Brain microvascular endothelial cell (primary cell): Measurements from ENCODE around the gene SLC16A8.
"Not testable (repeated sequence)": the region's sequence is repeated elsewhere in the genome, so short reads cannot be mapped to it uniquely, and the experiment has no call there.

ENCODE experiments used
- DNase-seq: peaks from one replicate; pipeline ENCODE4 v3.0.0-alpha.2; 2020
- H3K27ac ChIP-seq: fragments of 250-450 bp; sonication (Bioruptor Pico); 2 replicates; pipeline ENCODE4 v1.5.1; 2020; ENCODE audit warnings: mild to moderate bottlenecking, moderate library complexity
- H3K27me3 ChIP-seq: fragments of 250-450 bp; sonication (Bioruptor Pico); replicated peaks from 2 replicates; pipeline ENCODE4 v1.5.1; 2020; ENCODE audit warnings: mild to moderate bottlenecking
- H3K36me3 ChIP-seq: fragments of 250-450 bp; sonication (Bioruptor Pico); replicated peaks from 2 replicates; pipeline ENCODE4 v1.5.1; 2020; ENCODE audit warnings: mild to moderate bottlenecking
- H3K4me3 ChIP-seq: 2 replicates; pipeline ENCODE4 v1.5.1; 2011; ENCODE audit warnings: low read depth, mild to moderate bottlenecking, control low read depth, low read length, moderate library complexity
- CTCF ChIP-seq: IDR thresholded peaks from 2 replicates; pipeline ENCODE4 v1.5.1; 2011; ENCODE audit warnings: low read depth, mild to moderate bottlenecking, moderate library complexity, low read length, control low read depth, inconsistent platforms; ENCODE audit errors: missing control alignments
- in situ Hi-C: cut with HindIII; loops from 2 replicates; pipeline ENCODE4 v1.10.0; 2017; ENCODE audit warnings: low sequenced_read_pairs, low pct_ligation_motif_present

SLC16A8 gene

DNA sequence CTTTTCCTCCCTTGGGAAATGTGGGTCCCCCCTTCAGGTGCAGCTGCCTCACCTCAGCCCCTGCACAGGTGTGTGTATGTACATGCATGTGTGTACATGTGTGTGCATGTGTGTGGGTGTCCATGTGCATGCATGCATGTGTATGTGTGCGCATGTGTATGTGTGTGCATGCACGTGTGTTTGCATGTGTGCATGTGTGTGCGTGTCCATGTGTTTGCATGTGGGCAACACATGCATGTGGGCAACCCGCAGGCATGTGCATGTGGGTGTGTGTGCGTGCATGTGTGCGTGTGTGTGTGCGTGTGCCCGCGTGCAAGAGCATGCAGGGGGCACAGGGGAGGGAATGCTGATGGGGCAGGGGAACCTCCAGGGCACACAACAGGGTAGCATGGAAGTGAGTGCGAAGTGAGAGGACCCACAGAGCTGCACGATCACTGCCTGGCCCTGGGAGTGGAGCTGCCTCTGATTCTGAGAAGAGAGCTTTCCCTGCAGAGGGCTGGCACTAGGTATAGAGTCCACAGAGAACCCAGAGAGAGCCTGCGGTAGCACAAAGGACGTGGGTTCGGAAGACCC lies 41.1 kb upstream of the SLC16A8 start:
- Histone ChIP-seq H3K4me3 (no peak overlapping the region), H3K27me3 (no peaks in the 10 kb centered on the region), H3K36me3 (no peaks in the 10 kb centered on the region), H3K27ac (no peak overlapping the region)
- DNase-seq: no peak
- TF ChIP-seq CTCF: no peak
- in situ Hi-C loops: no loop called here

GRCh38 chr22:38124236-38124974 lies 40.4 kb upstream of the SLC16A8 start:
- H3K36me3 ChIP-seq: no peaks in the 10 kb centered on the region
- H3K27ac ChIP-seq: no peak overlapping the region
- in situ Hi-C loops: no loop called here
- no peak overlapping the region for H3K4me3 ChIP-seq
- H3K27me3 ChIP-seq: no peaks in the 10 kb centered on the region
- peak; percentile 14 for TF ChIP-seq CTCF
- no peak for DNase-seq

- Histone ChIP-seq H3K27ac (no peak overlapping the region), H3K27me3 (no peaks in the 10 kb centered on the region), H3K4me3 (no peak overlapping the region), H3K36me3 (no peaks in the 10 kb centered on the region)
- in situ Hi-C loops: no loop called here
- DNase-seq: no peak
- no peak for TF ChIP-seq CTCF
Observed at GRCh38 chr22:38122616-38123015, 38.6 kb upstream of the SLC16A8 start.

DNA sequence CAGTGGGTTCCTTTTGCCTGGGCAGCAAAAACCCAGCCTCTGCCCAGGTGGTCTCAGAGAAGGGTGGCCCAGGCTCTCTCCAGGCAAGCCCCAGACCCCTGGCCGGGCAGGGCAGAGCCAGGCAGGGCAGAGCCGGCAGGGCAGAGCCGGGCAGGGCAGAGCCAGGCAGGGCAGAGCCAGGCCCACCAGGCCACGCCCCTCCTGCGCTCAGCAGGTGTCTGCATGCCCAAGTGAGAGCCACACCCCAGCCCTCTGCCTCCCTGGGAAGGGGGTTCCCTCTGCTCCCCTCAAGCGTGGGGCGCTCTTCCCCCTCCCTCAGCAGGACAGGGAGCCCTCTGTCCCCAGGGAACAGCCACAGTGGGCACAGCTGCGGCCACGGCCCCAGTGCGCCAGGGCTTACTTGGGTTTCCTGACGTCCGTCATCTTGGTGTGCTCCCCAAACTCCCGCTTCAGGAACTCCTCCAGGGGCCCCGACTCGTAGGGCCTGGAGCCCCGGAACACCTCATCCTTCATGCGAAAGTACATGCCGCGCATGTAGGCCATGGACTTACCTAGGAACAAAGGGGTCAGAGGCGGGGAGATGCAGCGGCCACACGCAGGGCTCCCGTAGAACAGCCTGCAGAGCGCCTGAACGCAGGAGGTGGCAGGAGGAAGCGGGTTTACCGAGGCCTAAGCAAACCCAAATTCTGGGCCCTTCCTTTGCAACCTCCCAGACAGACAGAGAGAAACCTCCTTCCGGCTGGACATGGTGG lies 36.6 kb upstream of the SLC16A8 start:
- Histone ChIP-seq H3K27ac (no peak overlapping the region), H3K27me3 (no peaks in the 10 kb centered on the region), H3K4me3 (no peak overlapping the region), H3K36me3 (no peaks in the 10 kb centered on the region)
- no peak for DNase-seq
- in situ Hi-C loops: no loop called here
- TF ChIP-seq CTCF: no peak

DNA sequence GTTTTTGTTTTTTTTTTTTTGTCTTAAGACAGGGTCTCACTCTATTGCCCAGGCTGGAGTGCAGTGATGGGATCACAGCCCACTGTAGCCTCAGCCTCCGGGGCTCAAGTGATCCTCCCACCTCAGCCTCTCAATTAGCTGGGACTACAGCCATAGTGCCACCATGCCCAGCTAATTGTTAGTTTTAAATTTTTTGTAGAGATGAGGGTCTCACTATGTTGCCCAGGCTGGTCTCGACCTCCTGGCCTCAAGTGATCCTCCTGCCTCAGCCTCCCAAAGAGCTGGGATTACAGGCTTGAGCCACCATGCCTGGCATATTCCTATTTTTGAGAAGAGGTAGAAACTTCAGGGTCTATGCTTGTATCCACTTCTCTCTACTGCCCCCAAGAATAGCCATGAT lies 34.8 kb upstream of the SLC16A8 start:
- H3K36me3 ChIP-seq, H3K27me3 ChIP-seq, H3K27ac ChIP-seq, DNase-seq, H3K4me3 ChIP-seq, in situ Hi-C loops: not testable (repeated sequence)

DNA sequence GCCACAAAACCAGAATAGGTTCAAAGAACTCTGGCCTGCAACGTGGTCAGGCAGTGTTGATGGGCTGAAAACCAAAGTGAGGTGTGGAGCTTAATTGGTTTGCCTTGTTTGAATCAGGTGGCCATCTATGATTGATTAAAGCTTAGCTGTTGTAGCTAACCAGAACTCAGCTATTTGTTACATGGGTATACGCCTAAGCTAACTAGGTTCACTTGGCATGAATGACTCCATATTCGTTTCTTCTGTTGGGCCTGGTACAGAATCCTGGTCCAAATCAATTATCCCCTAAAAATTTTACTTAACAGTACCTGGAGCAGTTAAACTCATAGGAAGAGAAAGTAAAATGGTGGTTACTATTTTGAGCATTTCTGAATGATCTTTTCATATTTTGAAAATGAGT lies 34.2 kb upstream of the SLC16A8 start:
- no peaks in the 10 kb centered on the region for H3K27me3 ChIP-seq
- no peak for DNase-seq
- in situ Hi-C loops: no loop called here
- no peak overlapping the region for H3K4me3 ChIP-seq
- no peak for TF ChIP-seq CTCF
- no peaks in the 10 kb centered on the region for H3K36me3 ChIP-seq
- H3K27ac ChIP-seq: no peak overlapping the region

DNA sequence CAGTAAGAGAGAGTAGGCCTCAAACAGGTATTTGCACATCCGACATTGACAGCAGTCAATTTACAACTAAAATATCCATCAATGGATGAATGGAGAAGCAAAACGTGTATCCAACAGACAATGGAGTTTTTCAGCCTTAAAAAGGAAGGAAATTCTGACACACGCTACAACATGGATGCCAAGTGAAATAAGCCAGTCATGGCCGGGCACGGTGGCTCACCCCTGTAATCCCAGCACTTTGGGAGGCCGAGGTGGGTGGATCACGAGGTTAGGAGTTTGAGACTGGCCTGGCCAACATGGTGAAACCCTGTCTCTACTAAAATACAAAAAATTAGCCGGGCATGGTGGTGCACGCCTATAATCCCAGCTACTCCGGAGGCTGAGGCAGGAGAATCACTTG lies 33.6 kb upstream of the SLC16A8 start:
- in situ Hi-C loops: not testable (repeated sequence)

More for the DNA sequence above, 33.6 kb upstream of the SLC16A8 start:
- not testable (repeated sequence) for DNase-seq, H3K27me3 ChIP-seq, H3K27ac ChIP-seq, H3K36me3 ChIP-seq, H3K4me3 ChIP-seq
